22Rv1 (cell line): Measurements from ENCODE around the gene KYNU.

Source experiments
- ZFX ChIP-seq: fragments of 450-650 bp; IDR thresholded peaks from 2 replicates; pipeline ENCODE4 v1.6.1; 2017; ENCODE audit warnings: antibody characterized with exemption, borderline replicate concordance
- TF ChIP-seq, protein P1 (sequence below): fragments of 450-650 bp; IDR thresholded peaks from 2 replicates; pipeline ENCODE4 v1.5.1; 2017; ENCODE audit warnings: mild to moderate bottlenecking

DNA sequence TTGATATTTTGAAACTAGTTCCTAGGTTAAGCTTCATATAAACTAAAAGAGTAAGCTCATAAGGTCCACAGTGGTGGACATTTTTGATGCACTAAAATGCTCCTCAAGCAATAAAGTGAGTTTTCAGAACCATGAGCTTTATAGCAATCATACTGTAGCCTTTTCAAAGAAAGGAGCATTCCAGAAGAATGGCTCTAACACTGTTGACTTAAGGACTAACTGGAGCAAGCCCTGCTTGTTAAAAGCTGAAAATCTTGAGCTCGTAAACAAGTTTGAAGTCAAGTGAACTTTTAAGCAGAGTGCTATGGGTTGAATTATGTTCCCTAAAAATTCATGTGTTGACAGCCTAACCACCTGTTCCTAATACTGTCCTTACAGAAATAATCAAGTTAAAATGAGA, 38.0 kb downstream of the KYNU start:
- TF ChIP-seq, protein P1, sequence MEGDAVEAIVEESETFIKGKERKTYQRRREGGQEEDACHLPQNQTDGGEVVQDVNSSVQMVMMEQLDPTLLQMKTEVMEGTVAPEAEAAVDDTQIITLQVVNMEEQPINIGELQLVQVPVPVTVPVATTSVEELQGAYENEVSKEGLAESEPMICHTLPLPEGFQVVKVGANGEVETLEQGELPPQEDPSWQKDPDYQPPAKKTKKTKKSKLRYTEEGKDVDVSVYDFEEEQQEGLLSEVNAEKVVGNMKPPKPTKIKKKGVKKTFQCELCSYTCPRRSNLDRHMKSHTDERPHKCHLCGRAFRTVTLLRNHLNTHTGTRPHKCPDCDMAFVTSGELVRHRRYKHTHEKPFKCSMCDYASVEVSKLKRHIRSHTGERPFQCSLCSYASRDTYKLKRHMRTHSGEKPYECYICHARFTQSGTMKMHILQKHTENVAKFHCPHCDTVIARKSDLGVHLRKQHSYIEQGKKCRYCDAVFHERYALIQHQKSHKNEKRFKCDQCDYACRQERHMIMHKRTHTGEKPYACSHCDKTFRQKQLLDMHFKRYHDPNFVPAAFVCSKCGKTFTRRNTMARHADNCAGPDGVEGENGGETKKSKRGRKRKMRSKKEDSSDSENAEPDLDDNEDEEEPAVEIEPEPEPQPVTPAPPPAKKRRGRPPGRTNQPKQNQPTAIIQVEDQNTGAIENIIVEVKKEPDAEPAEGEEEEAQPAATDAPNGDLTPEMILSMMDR, result no peak
- no peak for TF ChIP-seq ZFX
